Measurements from ENCODE around the gene NATD1. TPM values are rescaled to one million over a fixed set of nuclear protein-coding genes. Genes with fewer than 3 reads are reported as not detected.
A peak's percentile ranks its signal among the peaks of the same experiment; 100 is the strongest.

NATD1 gene
- total and polyA plus RNA-seq, 2 experiments from 2014 or later, result 3.6 to 5.0 TPM

DNA sequence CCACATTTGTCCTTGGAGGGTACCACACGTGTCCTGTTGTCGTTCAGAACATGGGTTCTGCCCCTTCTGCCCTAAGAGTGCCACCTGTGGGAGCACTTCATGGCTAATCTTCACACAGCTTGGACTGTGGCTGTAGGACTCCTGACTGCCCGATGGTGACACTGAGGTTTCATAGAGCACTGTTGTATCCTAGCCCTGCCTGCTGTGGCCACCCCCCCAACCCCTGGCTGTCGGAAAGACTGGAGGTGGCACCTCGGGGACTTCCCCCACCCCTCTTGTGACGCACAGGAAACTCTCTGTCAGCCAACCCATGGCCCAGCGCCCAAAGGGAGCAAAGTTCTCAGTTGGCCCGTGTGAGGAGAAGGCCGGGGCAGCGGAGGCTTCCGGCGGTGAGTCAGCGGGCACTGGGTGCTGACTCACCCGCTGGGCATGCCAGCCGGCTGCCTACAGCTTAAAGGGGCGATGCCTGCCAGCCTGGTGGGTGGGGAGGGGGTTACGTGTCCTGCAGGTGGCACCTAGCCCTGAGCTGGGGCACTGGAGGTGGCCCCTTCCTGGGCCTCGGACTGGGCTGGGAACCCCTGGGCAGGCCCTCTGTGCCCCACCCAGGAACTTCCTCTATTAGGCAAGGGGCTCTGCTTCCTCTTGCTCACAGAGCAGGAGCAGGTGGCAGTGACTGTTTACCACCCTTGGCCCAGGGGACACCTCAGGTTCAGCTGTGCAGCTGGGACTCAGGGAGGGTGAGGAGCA is 34.7 kb upstream of the NATD1 start:
- H2AFZ ChIP-seq, result no peak overlapping the region
- peaks cover 82% of the 10 kb centered on the region for H3K79me2 ChIP-seq (ENCODE audit: insufficient read depth)
- WGBS, 2 experiments (ENCODE audit: low coverage in 1 of 2, low lambda C conversion rate in 2 of 2, missing lambda C conversion rate in 2 of 2), result 0 to 2% methylated on average over 17 to 18 of the region's 18 CpGs
- no peaks in the 10 kb centered on the region for H3K27me3 ChIP-seq (replicated peaks; ENCODE audit: insufficient read depth)
- no peaks in the 10 kb centered on the region for H4K20me1 ChIP-seq (ENCODE audit: insufficient read depth)
- no peaks in the 10 kb centered on the region for H3K9me3 ChIP-seq (ENCODE audit: low read depth)
- H3F3A ChIP-seq (ENCODE audit: insufficient read depth), result peaks cover 30% of the 10 kb centered on the region
- peak; percentile 98 for DNase-seq
- peak overlapping the region; percentile 97 for H3K4me2 ChIP-seq (ENCODE audit: unreplicated experiment)
- TF ChIP-seq EZH2phosphoT487 (IDR thresholded peaks at IDR 0.05; ENCODE audit: insufficient read depth, low read depth) (no peak), EZH2 (IDR thresholded peaks at IDR 0.05; ENCODE audit: insufficient read depth, poor library complexity, severe bottlenecking) (no peak)
- peaks cover 36% of the 10 kb centered on the region for H3K4me1 ChIP-seq (ENCODE audit: insufficient read depth)
- peak overlapping the region; percentile 98 for H3K9ac ChIP-seq
- H3K36me3 ChIP-seq (ENCODE audit: low read depth), result no peaks in the 10 kb centered on the region; the same call in 1 of the 2 replicates
- peak overlapping the region; percentile 88 for H3K4me3 ChIP-seq
- in situ Hi-C loops (cut with MboI), result no loop called here
- H3K27ac ChIP-seq, result peak overlapping the region; percentile 96
- no peaks in the 10 kb centered on the region for H3K9me2 ChIP-seq (ENCODE audit: insufficient read depth)

DNA sequence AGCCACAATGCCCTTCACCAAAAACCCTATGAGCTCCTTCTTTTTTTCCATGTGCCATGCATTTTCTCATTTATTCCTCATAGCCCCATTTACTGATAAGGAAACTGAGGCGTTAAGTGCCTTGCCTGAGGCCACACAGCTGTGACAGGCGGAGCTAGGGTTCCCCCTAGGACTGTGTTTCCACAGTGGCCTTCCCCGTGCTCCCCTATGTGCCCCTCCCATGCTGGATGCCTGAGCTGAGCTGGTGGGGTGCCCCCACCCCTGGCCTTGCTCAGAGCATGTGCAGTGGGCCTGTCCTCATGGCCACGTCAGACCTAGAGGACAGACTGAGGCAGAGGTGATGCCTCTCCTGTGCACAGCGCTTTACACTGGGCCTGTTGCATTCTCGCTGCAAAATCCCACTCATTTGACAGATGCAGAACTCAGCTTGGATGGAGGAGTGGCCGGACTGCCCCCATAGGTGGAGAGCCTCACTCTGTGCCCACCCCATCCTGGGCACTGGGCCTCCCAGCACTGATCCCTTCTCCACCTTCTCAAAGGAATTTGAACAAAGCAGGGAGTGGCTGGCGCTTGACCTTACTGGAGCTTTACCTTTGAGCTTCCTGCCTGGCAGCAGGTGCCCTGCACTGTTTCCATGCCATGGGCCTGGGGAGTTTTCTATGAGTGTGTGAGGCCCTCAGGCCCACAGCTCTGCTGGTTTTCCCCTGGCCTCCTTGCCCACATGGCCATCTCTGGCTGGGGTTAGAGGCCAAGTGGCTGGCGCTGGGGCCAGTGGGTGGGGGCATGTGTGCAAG is 33.9 kb upstream of the NATD1 start:
- TF ChIP-seq EZH2 (IDR thresholded peaks at IDR 0.05; ENCODE audit: insufficient read depth, poor library complexity, severe bottlenecking) (no peak), EZH2phosphoT487 (IDR thresholded peaks at IDR 0.05; ENCODE audit: insufficient read depth, low read depth) (no peak)
- Histone ChIP-seq H3K9ac (peak overlapping the region; percentile 98), H3K27me3 (replicated peaks; ENCODE audit: insufficient read depth) (no peaks in the 10 kb centered on the region), H3K79me2 (ENCODE audit: insufficient read depth) (peaks cover 74% of the 10 kb centered on the region), H3F3A (ENCODE audit: insufficient read depth) (peaks cover 36% of the 10 kb centered on the region), H3K4me1 (ENCODE audit: insufficient read depth) (peaks cover 42% of the 10 kb centered on the region), H3K36me3 (ENCODE audit: low read depth) (no peaks in the 10 kb centered on the region), H3K9me2 (ENCODE audit: insufficient read depth) (no peaks in the 10 kb centered on the region), H4K20me1 (ENCODE audit: insufficient read depth) (no peaks in the 10 kb centered on the region), H3K27ac (peak overlapping the region; percentile 96), H3K4me3 (peak overlapping the region; percentile 88), H2AFZ (no peak overlapping the region), H3K9me3 (ENCODE audit: low read depth) (no peaks in the 10 kb centered on the region), H3K4me2 (ENCODE audit: unreplicated experiment) (peak overlapping the region; percentile 97)
- DNase-seq, result no peak
- in situ Hi-C loops (cut with MboI), result no loop called here
- 45 to 54% methylated on average over 8 to 9 of the region's 9 CpGs for WGBS, 2 experiments (ENCODE audit: low coverage in 1 of 2, low lambda C conversion rate in 2 of 2, missing lambda C conversion rate in 2 of 2)

GRCh38 chr17:21286066-21286770 is 33.0 kb upstream of the NATD1 start:
- Histone ChIP-seq H3F3A (ENCODE audit: insufficient read depth) (peaks cover 44% of the 10 kb centered on the region), H3K36me3 (ENCODE audit: low read depth) (no peaks in the 10 kb centered on the region), H3K4me2 (ENCODE audit: unreplicated experiment) (peak overlapping the region; percentile 97), H3K4me1 (ENCODE audit: insufficient read depth) (peaks cover 46% of the 10 kb centered on the region), H3K27me3 (replicated peaks; ENCODE audit: insufficient read depth) (no peaks in the 10 kb centered on the region), H3K4me3 (peak overlapping the region; percentile 88), H2AFZ (no peak overlapping the region), H3K9me3 (ENCODE audit: low read depth) (no peaks in the 10 kb centered on the region), H4K20me1 (ENCODE audit: insufficient read depth) (no peaks in the 10 kb centered on the region), H3K27ac (peak overlapping the region; percentile 96), H3K9me2 (ENCODE audit: insufficient read depth) (no peaks in the 10 kb centered on the region), H3K9ac (peak overlapping the region; percentile 98), H3K79me2 (ENCODE audit: insufficient read depth) (peaks cover 65% of the 10 kb centered on the region)
- TF ChIP-seq EZH2 (IDR thresholded peaks at IDR 0.05; ENCODE audit: insufficient read depth, poor library complexity, severe bottlenecking) (no peak), EZH2phosphoT487 (IDR thresholded peaks at IDR 0.05; ENCODE audit: insufficient read depth, low read depth) (no peak)
- WGBS, 2 experiments (ENCODE audit: low coverage in 1 of 2, low lambda C conversion rate in 2 of 2, missing lambda C conversion rate in 2 of 2), result 6 to 8% methylated on average over 16 of the region's 16 CpGs
- in situ Hi-C loops (cut with MboI), result no loop called here
- peak; percentile 99 for DNase-seq
